ENCODE data around the gene TUT7. TPM values are rescaled to one million over a fixed set of nuclear protein-coding genes. Genes with fewer than 3 reads are reported as not detected.

Gene TUT7
- total RNA-seq, 2 experiments from 2014 or later = 32.0 to 33.6 TPM

DNA sequence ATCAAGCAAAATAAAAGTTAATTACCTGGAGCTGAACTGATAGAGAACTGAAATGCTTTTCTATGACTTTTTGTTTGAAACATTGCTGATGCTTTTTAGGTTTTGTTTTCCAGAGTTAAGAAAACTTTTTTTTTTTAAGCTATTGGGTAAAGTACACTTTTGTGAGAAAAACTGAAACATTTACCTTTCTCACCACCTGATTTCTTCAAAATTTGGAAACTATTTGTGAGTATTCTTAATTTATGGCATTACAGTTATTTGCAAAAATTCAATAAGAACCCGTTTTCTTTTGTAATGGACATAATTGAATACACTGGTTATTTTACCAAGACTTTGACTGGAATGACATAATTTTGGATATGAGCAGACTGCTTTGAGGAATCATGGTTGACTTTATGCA is 101.3 kb downstream of the TUT7 start:
- H3K4me3 Mint-ChIP-seq = no peak overlapping the region
- H3K27me3 Mint-ChIP-seq = peaks cover 1% of the 10 kb centered on the region
- peaks cover 8% of the 10 kb centered on the region for H3K9me3 Mint-ChIP-seq
- intact Hi-C loops (cut with micrococcal nuclease) = no loop called here
- DNase-seq (no peak), ATAC-seq (no peak)
- TF ChIP-seq, protein P1, sequence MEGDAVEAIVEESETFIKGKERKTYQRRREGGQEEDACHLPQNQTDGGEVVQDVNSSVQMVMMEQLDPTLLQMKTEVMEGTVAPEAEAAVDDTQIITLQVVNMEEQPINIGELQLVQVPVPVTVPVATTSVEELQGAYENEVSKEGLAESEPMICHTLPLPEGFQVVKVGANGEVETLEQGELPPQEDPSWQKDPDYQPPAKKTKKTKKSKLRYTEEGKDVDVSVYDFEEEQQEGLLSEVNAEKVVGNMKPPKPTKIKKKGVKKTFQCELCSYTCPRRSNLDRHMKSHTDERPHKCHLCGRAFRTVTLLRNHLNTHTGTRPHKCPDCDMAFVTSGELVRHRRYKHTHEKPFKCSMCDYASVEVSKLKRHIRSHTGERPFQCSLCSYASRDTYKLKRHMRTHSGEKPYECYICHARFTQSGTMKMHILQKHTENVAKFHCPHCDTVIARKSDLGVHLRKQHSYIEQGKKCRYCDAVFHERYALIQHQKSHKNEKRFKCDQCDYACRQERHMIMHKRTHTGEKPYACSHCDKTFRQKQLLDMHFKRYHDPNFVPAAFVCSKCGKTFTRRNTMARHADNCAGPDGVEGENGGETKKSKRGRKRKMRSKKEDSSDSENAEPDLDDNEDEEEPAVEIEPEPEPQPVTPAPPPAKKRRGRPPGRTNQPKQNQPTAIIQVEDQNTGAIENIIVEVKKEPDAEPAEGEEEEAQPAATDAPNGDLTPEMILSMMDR (IDR thresholded peaks at IDR 0.05) = no peak
- no peaks in the 10 kb centered on the region for H3K4me1 Mint-ChIP-seq (ENCODE audit: low read depth)
- POLR2A ChIA-PET = no interaction called here
- peaks cover 2% of the 10 kb centered on the region for H3K36me3 Mint-ChIP-seq (ENCODE audit: low read depth)
- CTCF ChIA-PET = no interaction called here
- H3K27ac Mint-ChIP-seq = no peak overlapping the region

DNA sequence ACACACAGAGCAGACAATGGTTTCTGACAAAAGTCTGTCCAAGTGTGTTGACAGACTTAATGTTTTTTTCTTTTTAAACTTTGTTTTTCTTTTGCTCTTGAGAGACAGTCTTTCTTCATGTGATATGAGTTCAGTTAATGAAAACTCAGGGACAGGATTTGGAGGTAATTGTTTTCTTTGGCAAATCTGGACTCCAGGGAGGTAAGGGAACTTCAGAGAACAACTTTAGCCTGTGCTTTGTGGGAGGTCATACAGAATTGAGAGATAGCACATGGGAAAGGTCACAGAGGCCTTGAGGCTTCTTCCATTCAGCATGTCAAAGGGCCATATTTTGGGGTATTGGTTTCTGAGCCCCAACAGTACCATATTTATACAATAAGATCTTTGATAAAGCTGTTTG is 104.1 kb downstream of the TUT7 start:
- Mint-ChIP-seq H3K27ac (no peak overlapping the region), H3K4me3 (no peak overlapping the region), H3K27me3 (peaks cover 5% of the 10 kb centered on the region), H3K4me1 (ENCODE audit: low read depth) (no peaks in the 10 kb centered on the region), H3K36me3 (ENCODE audit: low read depth) (no peaks in the 10 kb centered on the region), H3K9me3 (peaks cover 8% of the 10 kb centered on the region)
- TF ChIP-seq, protein P1 (IDR thresholded peaks at IDR 0.05) = no peak
- DNase-seq (no peak), ATAC-seq (no peak)
- POLR2A ChIA-PET = no interaction called here
- intact Hi-C loops (cut with micrococcal nuclease) = no loop called here
- CTCF ChIA-PET = no interaction called here

DNA sequence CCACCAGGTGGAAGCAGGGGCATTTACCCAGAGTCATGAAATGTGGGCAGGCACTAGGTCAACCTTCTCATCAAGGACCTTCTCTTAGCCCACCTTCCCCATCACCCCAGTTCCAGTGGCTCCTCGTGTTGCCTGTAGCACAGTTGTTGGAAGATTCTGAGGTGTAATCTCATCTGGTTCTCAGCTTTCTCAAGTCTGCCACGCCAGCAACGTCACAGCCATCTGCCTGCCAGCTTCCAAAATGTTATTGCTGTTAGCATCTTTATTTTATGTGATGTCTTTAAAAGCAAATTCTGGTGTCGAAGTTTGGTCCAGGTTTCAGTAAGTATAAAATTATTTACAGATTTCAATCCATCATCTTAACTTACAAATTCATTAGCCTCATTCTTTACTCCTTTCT is 105.5 kb downstream of the TUT7 start:
- H3K27ac Mint-ChIP-seq = no peak overlapping the region
- intact Hi-C loops (cut with micrococcal nuclease) = no loop called here
- CTCF ChIA-PET = no interaction called here
- POLR2A ChIA-PET = no interaction called here
- DNase-seq = no peak
- ATAC-seq = no peak
- peaks cover 5% of the 10 kb centered on the region for H3K27me3 Mint-ChIP-seq
- no peaks in the 10 kb centered on the region for H3K36me3 Mint-ChIP-seq (ENCODE audit: low read depth)
- H3K9me3 Mint-ChIP-seq = peaks cover 3% of the 10 kb centered on the region
- no peak overlapping the region for H3K4me3 Mint-ChIP-seq
- no peaks in the 10 kb centered on the region for H3K4me1 Mint-ChIP-seq (ENCODE audit: low read depth)
- TF ChIP-seq, protein P1 (IDR thresholded peaks at IDR 0.05) = no peak

DNA sequence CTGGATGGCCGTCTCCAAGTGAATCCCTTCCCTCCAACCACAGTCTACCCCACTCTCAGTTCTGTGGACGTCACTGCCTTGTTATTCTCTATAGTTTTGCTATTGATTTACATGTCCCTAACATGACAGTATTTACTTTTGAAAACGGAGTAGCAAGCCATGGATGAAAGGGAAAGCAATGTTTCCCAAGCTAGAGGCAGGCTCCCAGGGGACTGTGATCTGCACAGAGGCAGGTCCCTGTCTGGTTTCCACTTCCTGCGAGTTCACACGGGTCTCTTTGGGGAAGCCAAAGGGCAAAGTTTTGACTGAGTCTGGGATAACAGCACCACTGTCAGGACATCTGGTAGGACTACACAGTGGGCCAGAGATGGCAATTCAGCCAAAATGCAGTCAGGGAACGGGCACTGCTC is 107.5 kb downstream of the TUT7 start:
- Mint-ChIP-seq H3K27me3 (peaks cover 5% of the 10 kb centered on the region), H3K4me1 (ENCODE audit: low read depth) (no peaks in the 10 kb centered on the region), H3K4me3 (no peak overlapping the region), H3K36me3 (ENCODE audit: low read depth) (no peaks in the 10 kb centered on the region), H3K9me3 (no peaks in the 10 kb centered on the region), H3K27ac (no peak overlapping the region)
- ChIA-PET POLR2A (no interaction called here), CTCF (interaction anchor here (2.0 kb wide), 1 partner anchor 15 kb away, joined by 4 read pairs; no protein-coding TSS in a partner anchor)
- intact Hi-C loops (cut with micrococcal nuclease) = no loop called here
- ATAC-seq = no peak
- DNase-seq = no peak
- TF ChIP-seq, protein P1 (IDR thresholded peaks at IDR 0.05) = no peak

DNA sequence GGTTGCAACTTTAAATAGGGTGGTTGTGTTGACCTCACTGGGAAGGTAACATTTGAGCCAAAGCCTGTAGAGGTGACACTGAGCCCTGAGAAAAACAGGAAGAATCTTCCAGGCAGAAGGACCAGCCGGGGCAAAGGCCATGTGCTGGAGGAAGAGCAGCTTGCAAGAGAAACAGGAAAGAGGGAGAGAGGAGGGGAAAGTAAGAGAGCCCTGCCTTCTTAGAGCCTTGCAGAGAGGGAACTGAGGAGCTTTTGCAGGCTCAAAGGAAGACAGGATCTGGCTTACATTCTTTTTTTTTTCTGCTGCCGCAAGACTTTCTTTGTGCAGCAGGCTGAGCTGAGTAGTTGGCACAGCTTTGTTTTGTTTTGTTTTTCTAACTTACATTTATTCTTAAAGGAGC is 112.1 kb downstream of the TUT7 start:
- Mint-ChIP-seq H3K27ac (no peak overlapping the region), H3K4me1 (ENCODE audit: low read depth) (peaks cover 5% of the 10 kb centered on the region), H3K36me3 (ENCODE audit: low read depth) (no peaks in the 10 kb centered on the region), H3K9me3 (no peaks in the 10 kb centered on the region), H3K27me3 (peaks cover 2% of the 10 kb centered on the region), H3K4me3 (no peak overlapping the region)
- ATAC-seq = no peak
- intact Hi-C loops (cut with micrococcal nuclease) = no loop called here
- ChIA-PET POLR2A (interaction anchor here (0.6 kb wide), 1 partner anchor 270 kb away, joined by 3 read pairs; no protein-coding TSS in a partner anchor), CTCF (no interaction called here)
- TF ChIP-seq, protein P1 (IDR thresholded peaks at IDR 0.05) = no peak
- no peak for DNase-seq
